ENCODE results near the gene GTF2A1L.
"Not testable (repeated sequence)": the region's sequence is repeated elsewhere in the genome, so short reads cannot be mapped to it uniquely, and the experiment has no call there.

Gene GTF2A1L

DNA sequence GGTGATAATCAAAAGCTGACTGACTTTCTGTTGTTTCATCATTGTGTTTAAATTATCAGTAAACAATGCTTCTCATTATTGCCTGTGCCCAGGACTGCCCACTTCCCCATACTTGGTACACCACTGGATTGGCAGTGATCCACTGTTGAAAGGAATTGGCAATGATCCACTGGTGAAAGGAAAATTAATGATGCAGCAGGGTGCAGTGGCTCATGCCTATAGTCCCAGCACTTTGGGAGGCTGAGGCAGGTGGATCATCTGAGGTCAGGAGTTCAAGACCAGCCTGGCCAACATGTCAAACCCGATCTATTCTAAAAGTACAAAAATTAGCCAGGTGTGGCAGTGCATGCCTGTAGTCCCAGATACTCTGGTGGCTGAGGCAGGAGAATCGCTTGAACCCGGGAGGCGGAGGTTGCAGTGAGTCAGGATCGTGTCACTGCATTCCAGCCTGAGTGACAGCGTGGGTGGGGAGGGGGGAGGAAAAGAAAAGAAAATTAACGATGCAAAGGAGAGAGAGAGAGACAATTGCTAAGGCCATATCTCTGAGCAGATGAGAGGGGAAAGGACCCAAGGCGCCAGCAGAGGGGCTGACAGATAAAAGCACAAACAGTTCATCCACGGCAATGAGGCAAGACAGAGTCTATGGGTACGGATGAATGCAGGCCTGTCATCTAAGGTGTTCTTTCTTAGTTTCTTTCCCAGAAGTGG lies 10.2 kb upstream of the GTF2A1L start:
- DNase-seq (ENCODE audit: low read depth, low spot score): no peak

DNA sequence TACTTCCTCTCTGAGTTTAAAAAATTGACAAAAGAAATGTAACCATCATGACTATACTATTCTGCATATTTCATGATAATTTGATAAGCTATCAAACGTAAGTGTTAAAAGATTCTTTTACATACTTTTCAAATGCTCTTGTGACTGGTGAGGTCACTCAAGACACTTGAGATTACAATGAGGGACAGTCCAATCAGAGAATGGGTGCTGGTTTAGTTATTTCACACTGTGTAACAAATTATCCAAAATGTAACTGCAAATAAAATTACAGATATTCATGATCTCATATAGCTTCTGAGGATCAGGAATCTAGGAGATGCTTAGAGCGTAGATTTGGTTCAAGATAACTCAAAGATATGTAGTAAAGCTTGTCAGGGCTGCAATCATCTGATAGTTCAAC lies 4.4 kb upstream of the GTF2A1L start:
- DNase-seq (ENCODE audit: low read depth, low spot score): no peak

DNA sequence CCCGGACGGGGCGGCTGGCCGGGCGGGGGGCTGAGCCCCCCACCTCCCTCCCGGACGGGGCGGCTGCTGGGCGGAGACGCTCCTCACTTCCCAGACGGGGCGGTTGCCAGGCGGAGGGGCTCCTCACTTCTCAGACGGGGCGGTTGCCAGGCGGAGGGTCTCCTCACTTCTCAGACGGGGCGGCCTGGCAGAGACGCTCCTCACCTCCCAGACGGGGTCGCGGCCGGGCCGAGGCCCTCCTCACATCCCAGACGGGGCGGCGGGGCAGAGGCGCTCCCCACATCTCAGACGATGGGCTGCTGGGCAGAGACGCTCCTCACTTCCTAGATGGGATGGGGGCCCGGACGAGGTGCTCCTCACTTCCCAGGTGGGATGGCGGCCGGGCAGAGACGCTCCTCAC lies 3.1 kb upstream of the GTF2A1L start:
- not testable (repeated sequence) for DNase-seq (ENCODE audit: low read depth, low spot score)

DNA sequence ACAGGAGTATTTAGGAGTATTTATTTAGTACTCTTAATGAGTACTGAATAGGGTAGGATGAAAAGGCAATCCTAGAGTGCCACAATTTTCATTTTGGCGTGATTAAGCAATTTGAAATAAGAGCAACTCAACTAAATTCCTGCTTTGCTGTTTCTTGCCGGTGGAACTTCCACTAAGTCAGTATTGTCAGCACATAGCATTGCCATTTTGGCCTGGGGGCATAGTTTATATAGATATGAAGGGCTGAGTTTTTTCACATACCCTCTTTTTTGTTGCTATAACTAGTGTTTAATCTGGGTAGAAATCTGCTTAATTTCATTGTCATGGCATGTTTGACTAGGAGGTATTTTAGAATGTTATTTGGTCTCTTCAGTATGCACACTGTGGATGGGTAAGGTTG lies 1.9 kb downstream of the GTF2A1L start:
- DNase-seq (ENCODE audit: low read depth, low spot score): no peak

DNA sequence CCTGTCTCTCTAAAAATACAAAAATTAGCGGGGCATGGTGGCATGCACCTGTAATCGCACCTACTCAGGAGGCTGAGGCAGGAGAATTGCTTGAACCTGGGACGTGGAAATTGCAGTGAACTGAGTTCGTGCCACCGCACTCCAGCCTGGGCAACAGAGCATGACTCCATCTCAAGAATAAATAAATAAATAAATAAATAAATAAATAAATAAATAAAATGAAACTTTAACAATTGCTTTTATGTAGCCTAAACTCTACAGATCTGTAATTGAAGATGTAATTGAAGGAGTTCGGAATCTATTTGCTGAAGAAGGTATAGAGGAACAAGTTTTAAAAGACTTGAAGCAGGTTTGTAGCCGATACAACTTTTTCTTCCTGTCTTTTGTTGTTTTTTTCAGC lies 2.9 kb downstream of the GTF2A1L start:
- no peak for DNase-seq (ENCODE audit: low read depth, low spot score)

DNA sequence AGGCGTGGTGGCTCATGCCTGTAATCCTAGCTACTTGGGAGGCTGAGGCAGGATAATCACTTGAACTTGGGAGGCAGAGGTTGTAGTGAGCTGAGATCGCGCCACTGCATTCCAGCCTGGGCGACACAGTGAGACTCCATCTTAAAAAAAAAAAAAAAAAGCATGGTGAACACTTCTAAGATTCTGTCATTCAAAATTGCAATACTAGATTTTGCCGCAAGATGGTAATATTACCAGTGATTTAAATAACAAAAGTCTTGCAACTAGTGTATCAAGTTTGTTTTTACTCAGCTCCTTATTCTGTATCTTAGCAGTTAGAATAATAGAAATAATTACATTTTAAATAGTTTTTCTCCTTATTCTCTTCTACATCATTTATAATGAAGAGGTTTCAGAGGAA lies 5.0 kb downstream of the GTF2A1L start:
- not testable (repeated sequence) for DNase-seq (ENCODE audit: low read depth, low spot score)

DNA sequence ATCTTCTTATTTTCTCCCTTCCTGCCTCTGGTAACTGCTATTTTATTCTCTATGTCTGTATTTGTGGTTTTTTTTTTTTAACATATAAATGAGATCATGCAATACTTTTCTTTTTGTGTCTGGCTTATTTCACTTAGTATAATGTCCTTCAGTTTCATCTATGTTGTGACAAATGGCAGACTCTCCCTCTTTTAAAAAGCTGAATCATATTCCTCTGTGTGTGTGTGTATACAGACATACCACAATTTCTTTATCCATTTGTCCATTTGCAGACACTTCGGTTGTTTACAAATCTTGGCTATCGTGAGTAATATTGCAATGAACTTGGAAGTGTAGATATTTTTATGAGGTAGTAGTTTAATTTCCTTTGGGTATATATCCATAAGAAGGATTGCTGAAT lies 7.0 kb downstream of the GTF2A1L start:
- DNase-seq (ENCODE audit: low read depth, low spot score): no peak

DNA sequence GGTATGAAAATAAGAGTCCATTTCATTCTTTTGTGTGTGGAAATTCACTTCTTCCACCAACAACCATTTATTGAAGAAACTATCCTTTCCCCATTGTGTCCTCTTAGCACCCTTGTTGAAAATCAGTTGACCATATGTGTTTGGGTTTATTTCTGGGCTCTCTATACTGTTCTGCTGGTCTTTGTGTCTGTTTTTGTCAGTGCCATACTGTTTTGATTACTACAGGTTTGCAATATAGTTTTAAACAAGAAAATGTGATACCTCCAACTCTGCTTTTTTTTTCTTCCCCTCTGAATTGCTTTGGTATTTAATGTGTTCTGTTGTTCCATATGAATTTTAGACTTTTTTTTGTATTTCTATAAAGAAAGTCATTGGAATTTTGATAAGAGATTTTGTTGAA lies 8.4 kb downstream of the GTF2A1L start:
- no peak for DNase-seq (ENCODE audit: low read depth, low spot score)

DNA sequence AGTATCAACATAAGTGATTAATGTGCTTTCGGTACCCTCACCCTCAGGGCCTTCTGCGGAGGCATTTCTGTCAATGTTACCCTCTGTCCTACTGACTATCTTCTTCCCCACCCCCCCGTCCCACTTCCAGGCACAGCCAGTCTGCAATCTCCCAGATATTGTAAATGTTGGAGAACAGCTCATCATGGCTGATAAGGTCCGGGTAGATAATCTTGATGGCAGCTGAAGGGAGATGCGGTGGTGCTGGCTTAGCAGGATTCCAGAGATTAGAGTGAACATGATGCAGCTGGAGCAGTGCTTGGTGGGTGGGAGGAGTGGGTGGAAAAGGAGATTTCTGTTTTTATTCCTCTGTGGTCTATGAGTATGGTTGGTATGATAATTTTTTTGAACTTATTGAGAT lies 15.5 kb downstream of the GTF2A1L start:
- peak; percentile 34 for DNase-seq (ENCODE audit: low read depth, low spot score)

DNA sequence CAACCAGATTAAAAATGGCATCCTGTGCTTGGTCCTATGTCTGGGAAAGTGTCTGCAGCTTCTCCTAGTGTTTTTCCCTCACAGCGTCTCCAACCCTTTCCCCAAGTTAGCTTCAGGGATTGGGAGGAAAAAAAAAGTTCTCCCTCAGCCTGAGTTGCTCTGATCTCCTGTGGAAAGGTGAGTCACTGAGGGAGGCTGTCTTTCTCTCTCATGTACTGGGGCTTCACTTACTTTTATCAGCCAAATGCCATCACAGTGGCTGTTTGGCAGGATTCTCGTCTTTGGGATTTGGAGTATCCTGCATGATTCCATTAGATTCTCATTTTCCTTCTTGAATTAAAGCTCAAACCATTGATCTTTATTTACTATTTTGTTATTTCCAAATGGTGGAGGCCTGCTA lies 18.1 kb downstream of the GTF2A1L start:
- peak; percentile 7 for DNase-seq (ENCODE audit: low read depth, low spot score)

DNA sequence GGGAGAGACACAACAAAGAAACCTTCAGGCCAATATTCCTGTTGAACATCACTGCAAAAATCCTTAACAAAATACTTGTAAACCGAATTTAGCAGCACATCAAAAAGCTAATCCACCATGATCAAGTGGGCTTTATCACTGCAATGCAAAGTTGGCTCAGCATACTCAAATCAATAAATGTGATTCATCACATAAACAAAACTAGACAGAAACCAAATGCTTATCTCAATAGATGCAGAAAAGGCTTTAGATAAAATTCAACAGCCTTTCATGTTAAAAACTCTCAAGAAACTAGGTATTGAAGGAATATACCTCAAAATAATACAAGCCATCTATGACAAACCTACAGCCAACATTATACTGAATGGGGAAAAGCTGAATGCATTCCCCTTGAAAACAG lies 20.6 kb downstream of the GTF2A1L start:
- DNase-seq (ENCODE audit: low read depth, low spot score): no peak

DNA sequence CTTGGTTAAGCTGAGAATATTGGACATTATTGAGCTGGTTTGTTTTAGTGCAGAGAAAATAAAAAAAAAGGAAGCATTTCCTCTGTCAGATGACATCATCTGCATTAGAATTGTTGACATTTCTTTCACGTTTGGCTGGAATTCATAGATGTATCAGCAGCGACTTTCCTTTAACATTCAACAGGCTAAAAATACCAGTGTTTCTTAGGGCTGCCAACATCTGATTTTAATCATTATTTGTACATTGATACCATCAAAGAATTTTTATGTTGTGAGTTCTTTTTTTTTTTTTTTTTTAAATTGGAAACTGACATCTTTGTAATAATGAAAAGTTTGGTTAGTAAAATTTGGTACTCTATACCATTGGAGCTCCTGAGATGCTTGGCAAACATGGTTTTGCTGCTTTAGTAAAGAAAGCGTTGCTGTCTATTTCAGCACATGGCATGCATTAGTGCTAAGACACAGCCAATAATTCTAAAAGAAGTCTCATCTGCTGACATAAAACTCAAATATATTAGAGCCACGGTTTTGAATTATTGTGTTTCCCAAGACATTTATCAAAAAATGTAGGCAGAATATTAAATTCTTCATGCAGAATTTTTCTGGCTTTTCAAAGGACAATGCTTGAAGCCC lies 33.6 kb downstream of the GTF2A1L start:
- no peak for DNase-seq (ENCODE audit: low read depth, low spot score)

DNA sequence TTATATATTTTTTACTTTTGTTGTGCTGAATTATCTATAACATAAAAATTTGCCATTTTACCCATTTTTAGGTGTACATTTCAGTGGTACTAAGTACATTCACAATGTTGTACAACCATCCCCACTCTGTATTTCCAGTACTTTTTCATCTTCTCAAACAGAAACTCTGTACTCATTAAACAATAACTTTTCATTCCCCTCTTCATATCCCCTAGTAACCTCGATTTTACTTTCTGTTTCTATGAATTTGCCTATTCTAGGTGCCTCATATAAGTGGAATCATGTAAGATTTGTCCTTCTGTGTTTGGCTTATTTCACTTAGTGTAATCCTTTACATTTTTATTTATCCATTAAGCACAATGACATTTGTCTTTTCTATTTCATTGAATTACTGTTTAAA lies 51.3 kb downstream of the GTF2A1L start:
- DNase-seq (ENCODE audit: low read depth, low spot score): no peak

DNA sequence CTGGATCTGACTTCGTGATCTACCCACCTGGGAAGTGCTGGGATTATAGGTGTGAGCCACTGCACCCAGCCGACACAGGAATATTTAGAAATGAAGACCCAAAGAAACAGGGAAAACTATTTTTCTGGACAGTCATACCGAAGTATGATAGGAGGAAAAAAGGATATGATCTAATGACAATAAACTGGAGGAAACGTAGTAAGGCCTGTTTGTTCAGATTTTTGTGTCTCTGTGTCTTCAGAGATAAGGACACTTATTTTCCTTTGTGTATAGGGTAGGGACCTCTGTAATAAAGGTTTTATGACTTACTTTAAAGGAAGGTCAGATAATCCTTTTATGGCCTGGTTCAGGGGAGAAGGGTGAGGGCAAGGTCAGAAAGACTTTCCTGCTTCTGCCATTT lies 55.9 kb downstream of the GTF2A1L start:
- no peak for DNase-seq (ENCODE audit: low read depth, low spot score)

DNA sequence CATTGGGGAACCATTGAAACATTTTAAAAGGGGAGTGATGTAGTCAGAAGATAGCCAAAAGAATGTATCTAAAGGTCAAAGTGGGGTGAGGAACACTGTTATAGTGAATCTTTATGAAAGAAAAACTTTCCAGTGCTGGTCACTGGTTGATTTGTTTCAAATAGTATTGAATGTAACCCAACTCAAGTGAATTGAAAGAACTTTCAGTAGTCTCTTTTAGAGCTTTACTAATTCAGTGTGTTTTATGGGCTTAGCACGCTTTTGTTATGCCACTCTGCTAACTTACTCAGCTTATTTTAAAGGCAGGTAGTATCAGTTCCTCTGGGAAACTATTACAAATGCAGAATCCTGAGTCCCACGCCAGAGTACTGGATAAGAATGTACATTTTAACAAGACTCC lies 57.3 kb downstream of the GTF2A1L start:
- no peak for DNase-seq (ENCODE audit: low read depth, low spot score)

DNA sequence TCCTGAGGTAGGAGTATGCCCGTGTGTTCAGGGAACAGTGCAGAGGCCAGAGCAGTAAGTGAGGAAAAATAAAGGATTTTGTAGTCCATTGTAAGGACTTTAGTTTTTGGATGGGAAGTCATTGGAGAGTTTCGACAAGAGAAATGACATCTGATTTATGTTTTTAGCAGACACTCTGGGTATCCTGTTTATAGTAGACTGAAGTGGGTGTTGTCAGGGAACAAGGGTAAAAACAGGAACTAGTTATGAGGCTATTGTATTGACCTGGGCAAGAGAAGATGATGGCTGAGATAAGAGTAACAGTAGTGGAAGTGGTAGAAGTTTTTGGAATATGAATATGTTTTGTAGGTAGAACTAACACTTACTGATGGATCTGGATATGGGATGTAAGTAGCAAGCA lies 59.8 kb downstream of the GTF2A1L start:
- DNase-seq (ENCODE audit: low read depth, low spot score): no peak

DNA sequence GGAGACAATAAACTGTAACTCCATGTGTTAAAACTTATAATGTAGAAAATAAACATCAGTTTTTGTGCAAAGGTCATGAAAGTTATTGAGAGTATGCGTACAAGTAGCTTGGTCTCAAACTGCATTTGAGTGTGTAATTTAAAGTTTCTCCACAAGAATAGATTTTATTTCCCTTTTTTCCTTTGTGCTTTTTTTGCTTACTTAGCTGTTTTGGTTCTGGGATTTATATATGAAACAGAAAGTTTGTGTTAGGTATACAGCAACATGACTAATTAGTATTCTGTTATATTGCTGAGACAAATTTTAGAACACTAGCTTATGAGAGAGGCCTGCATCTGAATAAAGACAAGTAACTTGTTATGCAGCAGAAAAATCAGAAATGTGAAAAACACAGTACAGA lies 67.5 kb downstream of the GTF2A1L start:
- DNase-seq (ENCODE audit: low read depth, low spot score): no peak

DNA sequence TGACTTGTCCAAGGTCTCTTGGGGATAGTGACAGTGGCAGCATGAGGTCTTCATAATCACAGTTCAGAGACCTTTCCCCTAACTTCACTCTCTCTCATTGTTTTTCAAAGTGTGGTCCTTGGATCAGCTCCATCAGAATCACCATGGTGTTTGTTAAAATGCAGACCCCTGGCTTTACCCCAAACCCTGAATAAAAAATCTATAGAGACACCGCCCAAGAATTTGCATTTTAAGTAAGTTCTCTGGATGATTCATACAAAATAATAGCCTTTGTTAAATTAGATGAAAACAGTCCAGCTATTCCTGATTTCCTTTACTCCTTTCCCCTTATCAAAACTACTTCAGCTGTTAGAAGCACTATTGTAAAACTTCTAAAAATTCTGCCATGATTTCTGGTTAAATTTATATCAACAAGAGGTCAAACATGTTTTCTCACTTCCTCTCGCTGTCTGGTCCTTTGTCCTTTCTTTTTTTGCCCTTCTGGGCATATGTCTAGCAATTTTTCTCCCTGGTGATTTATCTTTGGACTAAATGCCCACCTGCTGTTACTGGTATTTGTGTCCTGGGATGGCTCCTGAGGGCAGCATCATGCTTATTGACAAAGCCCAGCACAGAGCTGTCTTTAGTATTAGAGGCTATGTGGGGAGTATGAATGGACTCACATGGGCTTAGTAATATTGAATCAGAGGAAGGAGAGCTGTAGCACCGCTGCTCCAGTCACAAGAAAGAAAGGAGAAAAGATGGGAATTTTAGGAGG lies 74.5 kb downstream of the GTF2A1L start:
- DNase-seq (ENCODE audit: low read depth, low spot score): peak; percentile 49

DNA sequence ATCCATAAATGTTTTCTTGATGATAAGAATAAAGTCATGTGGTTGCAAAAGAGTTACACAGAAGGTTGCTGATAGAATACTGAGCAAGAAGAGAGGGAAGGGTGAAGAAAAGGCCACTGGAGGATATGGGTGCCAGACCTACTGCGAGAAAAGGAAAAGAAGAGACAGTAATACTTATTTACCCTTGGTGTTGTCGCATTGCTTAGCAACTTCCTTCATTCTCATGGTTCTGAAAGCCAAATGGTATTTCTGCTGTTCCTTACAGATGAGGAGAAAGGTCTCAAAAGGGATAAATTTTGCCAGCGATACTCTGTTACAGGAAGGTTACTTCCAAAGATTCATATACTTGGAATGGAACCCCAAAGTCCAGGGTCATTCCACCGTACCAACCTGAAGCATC lies 75.4 kb downstream of the GTF2A1L start:
- DNase-seq (ENCODE audit: low read depth, low spot score): no peak

DNA sequence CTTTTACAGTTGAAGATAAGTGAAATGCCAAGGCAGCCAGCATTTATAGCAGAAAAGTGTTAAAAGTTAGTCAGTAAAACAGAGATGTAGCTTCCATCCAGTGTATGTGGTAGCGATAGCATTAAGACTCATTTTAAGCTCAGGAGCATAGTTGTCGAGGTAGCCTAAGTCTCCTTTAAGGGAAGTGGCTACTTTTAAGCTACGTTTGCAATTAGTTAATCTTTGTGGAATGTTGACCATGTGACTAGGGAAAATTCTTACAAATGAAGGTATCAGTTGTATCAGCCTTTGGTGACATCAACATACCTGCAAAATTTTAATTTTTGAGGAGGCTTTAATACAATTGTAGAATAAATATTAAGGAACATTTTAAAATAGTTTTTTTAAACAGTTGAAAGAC lies 76.0 kb downstream of the GTF2A1L start:
- no peak for DNase-seq (ENCODE audit: low read depth, low spot score)

DNA sequence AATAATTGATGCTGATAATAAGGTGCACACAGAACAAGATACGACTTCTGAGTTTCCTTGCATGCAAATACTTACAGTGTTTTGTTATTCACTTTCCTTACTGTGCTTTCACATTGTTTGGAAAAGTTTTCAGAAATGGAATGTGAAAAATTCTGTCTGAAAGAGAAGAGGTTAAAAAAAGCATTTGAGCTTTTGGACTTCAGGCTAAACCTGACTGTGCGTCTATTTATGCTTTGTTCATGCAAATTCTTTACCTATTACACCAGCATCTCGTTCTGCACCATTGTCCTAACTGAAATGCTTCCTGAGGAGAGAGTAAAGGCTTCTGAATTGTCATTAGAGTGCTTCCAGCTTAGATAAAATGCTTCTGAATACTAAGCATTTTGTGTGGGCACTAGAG lies 76.5 kb downstream of the GTF2A1L start:
- DNase-seq (ENCODE audit: low read depth, low spot score): no peak

DNA sequence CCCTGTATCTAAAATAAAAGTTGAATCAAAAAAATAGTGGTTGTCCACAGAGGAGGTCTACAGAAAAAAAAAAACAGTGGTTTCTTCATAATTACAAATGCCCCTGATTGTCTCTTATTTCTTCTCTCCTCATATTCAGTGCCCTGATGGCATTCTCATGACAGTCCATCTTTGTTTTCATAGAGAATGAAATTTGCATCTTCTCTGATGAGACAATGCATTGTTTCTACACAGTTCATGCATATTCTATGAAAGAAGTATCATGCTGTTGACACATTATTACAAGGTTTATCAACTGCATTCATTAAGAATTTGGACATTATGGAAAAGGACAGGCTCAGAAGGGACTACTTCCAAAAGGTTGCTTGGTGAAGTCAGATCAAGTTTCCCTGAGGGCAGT lies 78.3 kb downstream of the GTF2A1L start:
- DNase-seq (ENCODE audit: low read depth, low spot score): no peak

DNA sequence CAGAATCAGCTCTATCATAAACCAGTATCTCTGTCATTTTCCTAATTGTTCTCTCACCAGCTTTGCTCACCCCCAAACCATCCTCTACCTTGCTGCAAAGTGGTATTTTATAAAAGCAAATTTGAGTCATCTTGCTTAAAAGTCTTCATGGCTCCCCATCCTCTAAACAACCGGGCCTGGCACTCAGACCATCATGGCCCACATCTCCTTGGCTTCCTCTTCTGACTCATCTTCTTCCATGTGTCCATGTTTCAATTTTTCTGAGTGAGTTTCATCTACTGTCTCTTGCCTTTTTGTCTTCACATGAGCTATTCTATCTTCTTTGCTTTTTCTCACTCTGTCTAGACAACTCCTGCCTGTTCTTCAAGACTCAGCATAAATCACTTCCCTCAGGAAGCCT lies 79.2 kb downstream of the GTF2A1L start:
- DNase-seq (ENCODE audit: low read depth, low spot score): no peak
